Ovary (tissue), 3 donors: ENCODE data around the gene PPP2R5A.

Source experiments
- CTCF ChIP-seq, 3 donors: fragments of 450-650 bp in 2 of 3; fragments of 200-600 bp in 1 of 3; IDR thresholded peaks; one replicate each; pipeline versions ENCODE4 v1.5.1 to v1.8.0; 2016 to 2022; ENCODE audit warnings: antibody characterized with exemption in 3 of 3, mild to moderate bottlenecking in 1 of 3
- POLR2A ChIP-seq: fragments of 450-650 bp; IDR thresholded peaks from one replicate; pipeline ENCODE4 v1.6.1; 2017; ENCODE audit warnings: antibody characterized with exemption, mild to moderate bottlenecking, moderate library complexity
- donor health status: DM: no; HTN: no; CAD: no.

GRCh38 chr1:212313616-212314015 lies 28.4 kb downstream of the PPP2R5A start:
- TF ChIP-seq POLR2A: no peak
- TF ChIP-seq CTCF (IDR thresholded peaks at IDR 0.05): no peak
